ENCODE measurements around the gene SPI1.

DNA sequence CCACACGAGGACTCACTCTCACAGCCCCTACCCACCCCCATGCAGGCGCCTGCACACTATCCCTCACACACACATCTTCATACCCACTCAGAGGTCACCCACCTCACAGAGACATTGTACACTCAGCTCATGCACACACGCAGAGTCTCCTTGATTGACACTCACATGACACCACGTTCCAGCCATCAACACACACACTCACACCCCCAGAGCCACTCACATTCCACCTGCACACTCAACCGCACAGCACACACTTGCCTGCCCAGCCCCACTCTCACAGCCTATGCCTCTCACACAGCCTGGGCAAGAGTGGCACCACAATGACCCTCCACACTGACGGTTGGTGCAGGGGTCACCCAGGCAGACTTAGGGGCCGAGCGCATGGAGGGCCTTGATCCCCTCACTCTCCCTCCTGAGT lies 2.2 kb downstream of the SPI1 start:
- no peak for TF ChIP-seq EZH2 (IDR thresholded peaks at IDR 0.05; ENCODE audit: insufficient read depth, poor library complexity, severe bottlenecking)
- TF ChIP-seq EZH2phosphoT487 (IDR thresholded peaks at IDR 0.05; ENCODE audit: insufficient read depth, low read depth): no peak
